Measurements from ENCODE around the gene MEST. TPM values are rescaled to one million over a fixed set of nuclear protein-coding genes. Genes with fewer than 3 reads are reported as not detected.

The MEST gene
- total RNA-seq, 1 donor from 2014 or later: 572 TPM

- peaks cover 3% of the 10 kb centered on the region for H3K9me3 Mint-ChIP-seq
- H3K27me3 Mint-ChIP-seq: no peaks in the 10 kb centered on the region
- no peak overlapping the region for H3K4me3 Mint-ChIP-seq
- no peak for TF ChIP-seq CTCF (conservative IDR thresholded peaks at IDR 0.05)
- H3K4me1 Mint-ChIP-seq (ENCODE audit: unreplicated experiment): peaks cover 29% of the 10 kb centered on the region
- H3K36me3 Mint-ChIP-seq: no peaks in the 10 kb centered on the region
- no peak overlapping the region for H3K27ac Mint-ChIP-seq
- DNase-seq (ENCODE audit: extremely low spot score, unreplicated experiment): no peak
Observed at GRCh38 chr7:130476297-130477150, 15.4 kb upstream of the MEST start.

- no peak overlapping the region for H3K27ac Mint-ChIP-seq
- no peak for DNase-seq (ENCODE audit: extremely low spot score, unreplicated experiment)
- H3K36me3 Mint-ChIP-seq: peaks cover 4% of the 10 kb centered on the region
- TF ChIP-seq CTCF (conservative IDR thresholded peaks at IDR 0.05): no peak
- H3K4me1 Mint-ChIP-seq (ENCODE audit: unreplicated experiment): peaks cover 26% of the 10 kb centered on the region
- H3K27me3 Mint-ChIP-seq: no peaks in the 10 kb centered on the region
- H3K4me3 Mint-ChIP-seq: no peak overlapping the region
- H3K9me3 Mint-ChIP-seq: peaks cover 3% of the 10 kb centered on the region
Observed at GRCh38 chr7:130478991-130479390, 12.9 kb upstream of the MEST start.

GRCh38 chr7:130479716-130480400, 12.0 kb upstream of the MEST start:
- DNase-seq (ENCODE audit: extremely low spot score, unreplicated experiment): no peak
- H3K4me1 Mint-ChIP-seq (ENCODE audit: unreplicated experiment): peaks cover 24% of the 10 kb centered on the region
- peaks cover 3% of the 10 kb centered on the region for H3K9me3 Mint-ChIP-seq
- no peak overlapping the region for H3K4me3 Mint-ChIP-seq
- no peak for TF ChIP-seq CTCF (conservative IDR thresholded peaks at IDR 0.05)
- H3K27ac Mint-ChIP-seq: no peak overlapping the region
- peaks cover 5% of the 10 kb centered on the region for H3K36me3 Mint-ChIP-seq
- no peaks in the 10 kb centered on the region for H3K27me3 Mint-ChIP-seq

GRCh38 chr7:130481898-130482297, 10.0 kb upstream of the MEST start:
- Mint-ChIP-seq H3K4me1 (ENCODE audit: unreplicated experiment) (peaks cover 20% of the 10 kb centered on the region), H3K27ac (no peak overlapping the region), H3K4me3 (no peak overlapping the region)

GRCh38 chr7:130483031-130483430, 8.9 kb upstream of the MEST start:
- Mint-ChIP-seq H3K4me3 (no peak overlapping the region), H3K4me1 (ENCODE audit: unreplicated experiment) (peaks cover 25% of the 10 kb centered on the region), H3K27me3 (no peaks in the 10 kb centered on the region), H3K36me3 (peaks cover 10% of the 10 kb centered on the region), H3K27ac (no peak overlapping the region), H3K9me3 (peaks cover 3% of the 10 kb centered on the region)
- TF ChIP-seq CTCF (conservative IDR thresholded peaks at IDR 0.05): no peak
- DNase-seq (ENCODE audit: extremely low spot score, unreplicated experiment): no peak

More at GRCh38 chr7:130481898-130482297, 10.0 kb upstream of the MEST start:
- Mint-ChIP-seq H3K27me3 (no peaks in the 10 kb centered on the region), H3K9me3 (peaks cover 3% of the 10 kb centered on the region), H3K36me3 (peaks cover 7% of the 10 kb centered on the region)
- TF ChIP-seq CTCF (conservative IDR thresholded peaks at IDR 0.05): no peak
- DNase-seq (ENCODE audit: extremely low spot score, unreplicated experiment): no peak
